Prostate gland (tissue), 2 donors: ENCODE measurements around the gene ADAP1.

Experiments used
- POLR2A ChIP-seq: fragments of 450-650 bp; IDR thresholded peaks from one replicate; pipeline ENCODE4 v1.6.1; 2016; ENCODE audit warnings: antibody characterized with exemption, mild to moderate bottlenecking
- POLR2AphosphoS5 ChIP-seq: sonication (generic); formaldehyde crosslinking; IDR thresholded peaks from one replicate; pipeline ENCODE4 v1.6.1; 2017; ENCODE audit warnings: antibody characterized with exemption
- TF ChIP-seq, protein P1 (sequence below), 4 experiments: fragments of 200-600 bp in 2 of 4; fragments of 450-650 bp in 2 of 4; sonication (generic) in 2 of 4; IDR thresholded peaks; 1 replicate in 3 of 4; 2 replicates in 1 of 4; pipeline ENCODE4 v1.5.1; 2016 to 2019; ENCODE audit warnings: antibody characterized with exemption in 4 of 4, mild to moderate bottlenecking in 2 of 4, moderate library complexity in 2 of 4

DNA sequence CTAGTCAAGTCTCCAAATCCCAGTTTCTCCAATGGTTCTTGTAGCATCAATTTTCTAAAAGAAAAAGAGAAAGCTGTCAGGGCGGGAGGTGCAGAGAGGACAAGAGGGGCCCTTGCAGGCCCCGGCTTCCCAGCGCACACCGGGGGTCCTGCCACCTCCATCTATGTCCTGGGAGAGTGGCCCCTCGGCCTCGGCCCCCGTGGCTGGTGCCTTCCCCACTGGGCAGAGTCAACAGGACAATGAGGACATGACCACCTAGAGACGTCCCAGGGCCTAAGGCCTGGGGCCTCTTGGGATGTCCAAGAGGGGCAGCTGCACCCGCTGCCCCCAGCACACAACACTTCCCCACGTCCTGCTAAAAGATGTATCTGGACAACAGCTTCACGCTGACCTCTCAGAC lies 14.9 kb upstream of the ADAP1 start:
- TF ChIP-seq, protein P1, sequence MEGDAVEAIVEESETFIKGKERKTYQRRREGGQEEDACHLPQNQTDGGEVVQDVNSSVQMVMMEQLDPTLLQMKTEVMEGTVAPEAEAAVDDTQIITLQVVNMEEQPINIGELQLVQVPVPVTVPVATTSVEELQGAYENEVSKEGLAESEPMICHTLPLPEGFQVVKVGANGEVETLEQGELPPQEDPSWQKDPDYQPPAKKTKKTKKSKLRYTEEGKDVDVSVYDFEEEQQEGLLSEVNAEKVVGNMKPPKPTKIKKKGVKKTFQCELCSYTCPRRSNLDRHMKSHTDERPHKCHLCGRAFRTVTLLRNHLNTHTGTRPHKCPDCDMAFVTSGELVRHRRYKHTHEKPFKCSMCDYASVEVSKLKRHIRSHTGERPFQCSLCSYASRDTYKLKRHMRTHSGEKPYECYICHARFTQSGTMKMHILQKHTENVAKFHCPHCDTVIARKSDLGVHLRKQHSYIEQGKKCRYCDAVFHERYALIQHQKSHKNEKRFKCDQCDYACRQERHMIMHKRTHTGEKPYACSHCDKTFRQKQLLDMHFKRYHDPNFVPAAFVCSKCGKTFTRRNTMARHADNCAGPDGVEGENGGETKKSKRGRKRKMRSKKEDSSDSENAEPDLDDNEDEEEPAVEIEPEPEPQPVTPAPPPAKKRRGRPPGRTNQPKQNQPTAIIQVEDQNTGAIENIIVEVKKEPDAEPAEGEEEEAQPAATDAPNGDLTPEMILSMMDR (IDR thresholded peaks at IDR 0.05) = no peak
- no peak for TF ChIP-seq POLR2AphosphoS5
- no peak for TF ChIP-seq POLR2A
